ENCODE measurements around the gene CYBB. TPM values are rescaled to one million over a fixed set of nuclear protein-coding genes. Genes with fewer than 3 reads are reported as not detected.
A peak's percentile ranks its signal among the peaks of the same experiment; 100 is the strongest.

Gene CYBB
- total RNA-seq, 2 donors from 2014 or later = 31.4 to 67.5 TPM

- DNase-seq (ENCODE audit: low spot score) = no peak
- intact Hi-C loops (cut with DNase I) = no loop called here
Observed at GRCh38 chrX:37781081-37781480, 1.2 kb downstream of the CYBB start.

- intact Hi-C loops (cut with DNase I) = no loop called here
- no peak for DNase-seq (ENCODE audit: low spot score)
Observed at GRCh38 chrX:37781814-37782213, 2.0 kb downstream of the CYBB start.

DNA sequence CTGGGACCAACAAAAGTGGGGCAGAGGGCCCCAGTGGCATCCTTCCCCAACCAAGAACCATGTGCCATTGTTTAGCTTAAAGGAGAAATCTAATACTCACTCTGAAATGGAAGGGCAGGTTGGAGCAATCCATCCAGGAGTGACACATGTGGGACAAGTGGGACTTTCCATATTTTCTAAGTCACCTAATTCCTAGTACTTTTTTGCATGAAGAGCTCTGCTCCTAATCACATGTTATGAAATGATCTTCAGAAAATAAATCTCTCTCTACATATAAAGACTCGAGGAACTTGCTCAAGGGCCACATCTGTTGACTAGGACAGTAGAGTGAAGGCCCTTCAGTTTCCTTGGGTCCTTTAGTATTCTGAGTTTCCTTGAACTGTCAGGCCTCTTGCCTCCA is 2.5 kb downstream of the CYBB start:
- intact Hi-C loops (cut with DNase I) = no loop called here
- no peak for DNase-seq (ENCODE audit: low spot score)

GRCh38 chrX:37783305-37783704 is 3.4 kb downstream of the CYBB start:
- DNase-seq (ENCODE audit: low spot score) = no peak
- intact Hi-C loops (cut with DNase I) = no loop called here

GRCh38 chrX:37785569-37785968 is 5.7 kb downstream of the CYBB start:
- DNase-seq (ENCODE audit: low spot score) = no peak
- intact Hi-C loops (cut with DNase I) = no loop called here

DNA sequence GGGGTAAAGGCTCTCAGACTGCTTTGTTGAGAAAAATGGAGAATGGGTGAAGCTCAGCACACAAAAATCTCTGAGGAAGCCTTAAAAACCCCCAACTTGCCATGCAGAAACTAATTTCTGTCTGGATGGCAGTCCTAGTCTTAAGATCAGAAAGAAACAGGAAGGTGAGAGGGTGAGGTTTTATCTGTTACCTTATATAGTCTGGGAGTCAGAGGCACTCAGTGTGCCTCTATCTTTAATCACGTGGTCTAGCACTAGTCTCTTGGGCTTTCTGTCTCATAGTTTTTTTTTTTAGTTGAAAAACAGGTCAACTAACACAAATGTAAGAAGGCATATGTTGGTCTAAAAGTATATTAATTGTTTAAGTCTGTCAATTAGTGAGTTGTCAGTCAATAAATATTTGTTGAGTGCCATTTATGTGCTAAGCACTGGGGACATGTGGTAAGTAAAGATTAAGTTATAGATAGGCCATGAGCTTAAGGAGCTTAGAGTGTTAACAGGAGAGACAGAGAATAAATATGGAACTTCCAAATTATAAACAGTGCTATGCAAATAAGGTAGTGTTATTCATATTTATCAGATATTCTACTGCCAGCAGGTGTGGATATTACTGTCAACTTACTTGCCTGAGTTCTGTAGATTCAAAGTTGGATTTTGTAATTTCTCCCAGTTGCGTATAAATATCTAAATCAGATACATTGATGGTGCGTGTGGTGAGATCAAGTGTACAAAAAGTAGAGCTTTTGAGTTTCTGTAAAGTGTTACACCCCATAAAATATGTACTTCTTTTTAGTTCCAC is 7.0 kb downstream of the CYBB start:
- intact Hi-C loops (cut with DNase I) = no loop called here
- no peak for DNase-seq (ENCODE audit: low spot score)

DNA sequence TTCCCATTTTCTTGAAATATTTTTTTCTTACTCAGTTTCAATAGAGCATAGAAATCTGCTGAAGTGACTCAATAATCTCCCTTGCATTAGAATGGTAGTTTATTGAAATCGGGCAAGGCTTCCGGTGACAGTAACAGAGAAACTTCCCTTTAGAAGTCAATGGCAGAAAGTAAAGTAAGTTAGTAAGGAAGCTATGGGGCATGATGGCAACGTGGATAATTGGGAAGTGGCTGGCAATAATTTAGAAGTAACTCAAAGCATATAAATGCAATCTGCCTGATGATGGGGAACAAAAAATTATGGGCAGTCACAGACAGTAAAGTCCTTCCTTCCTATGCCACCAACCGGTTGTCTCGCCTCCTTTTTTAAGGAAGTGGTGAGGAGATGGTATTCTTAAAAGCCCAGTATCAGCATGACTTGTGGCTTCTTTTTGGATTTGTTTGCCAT is 7.6 kb downstream of the CYBB start:
- DNase-seq (ENCODE audit: low spot score) = no peak
- intact Hi-C loops (cut with DNase I) = no loop called here

DNA sequence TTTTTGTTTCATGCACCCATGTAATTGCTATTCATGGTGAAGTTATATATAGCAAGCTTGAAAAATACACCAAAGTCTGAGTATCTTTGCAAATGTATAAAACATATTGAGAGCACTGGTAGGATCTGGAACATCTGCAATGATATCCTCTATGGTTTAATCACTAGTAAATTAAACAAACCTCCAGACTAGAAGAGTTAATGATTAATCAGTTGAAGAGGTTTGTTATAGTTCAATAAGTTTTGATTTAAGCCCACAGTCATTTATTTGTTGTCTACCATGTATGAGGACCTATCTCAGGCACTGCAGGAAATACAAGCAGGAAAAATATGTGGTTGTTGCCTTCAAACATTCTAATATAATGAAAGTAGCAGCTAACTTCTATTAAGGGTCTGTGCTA is 16.5 kb downstream of the CYBB start:
- DNase-seq (ENCODE audit: low spot score) = no peak
- intact Hi-C loops (cut with DNase I) = no loop called here

DNA sequence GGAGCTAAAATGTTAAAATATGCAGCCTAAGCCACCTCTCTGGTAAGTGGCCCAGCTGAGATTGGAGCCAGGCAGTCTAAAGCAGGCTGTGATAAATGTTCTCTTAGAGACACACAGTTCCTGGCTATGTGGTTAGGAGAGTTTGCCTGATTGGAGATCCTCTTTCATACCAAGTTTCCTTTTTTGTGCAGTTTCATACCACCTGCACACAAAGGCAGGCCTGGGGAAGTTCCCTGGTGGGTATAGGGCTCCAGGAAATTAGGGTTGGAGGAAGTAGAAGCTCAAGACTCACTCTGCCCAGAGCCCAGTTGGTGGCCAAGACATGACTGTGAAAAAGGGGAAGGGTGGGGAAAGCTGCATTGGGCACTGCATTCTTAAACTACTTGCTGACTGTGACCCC is 16.9 kb downstream of the CYBB start:
- DNase-seq (ENCODE audit: low spot score) = peak; percentile 71
- intact Hi-C loops (cut with DNase I) = no loop called here

GRCh38 chrX:37799936-37800335 is 20.1 kb downstream of the CYBB start:
- no peak for DNase-seq (ENCODE audit: low spot score)
- intact Hi-C loops (cut with DNase I) = no loop called here

- intact Hi-C loops (cut with DNase I) = no loop called here
- DNase-seq (ENCODE audit: low spot score) = no peak
Observed at GRCh38 chrX:37800717-37801116, 20.9 kb downstream of the CYBB start.

- intact Hi-C loops (cut with DNase I) = no loop called here
- no peak for DNase-seq (ENCODE audit: low spot score)
Observed at GRCh38 chrX:37802028-37802427, 22.2 kb downstream of the CYBB start.

GRCh38 chrX:37803057-37803456 is 23.2 kb downstream of the CYBB start:
- no peak for DNase-seq (ENCODE audit: low spot score)
- intact Hi-C loops (cut with DNase I) = no loop called here

DNA sequence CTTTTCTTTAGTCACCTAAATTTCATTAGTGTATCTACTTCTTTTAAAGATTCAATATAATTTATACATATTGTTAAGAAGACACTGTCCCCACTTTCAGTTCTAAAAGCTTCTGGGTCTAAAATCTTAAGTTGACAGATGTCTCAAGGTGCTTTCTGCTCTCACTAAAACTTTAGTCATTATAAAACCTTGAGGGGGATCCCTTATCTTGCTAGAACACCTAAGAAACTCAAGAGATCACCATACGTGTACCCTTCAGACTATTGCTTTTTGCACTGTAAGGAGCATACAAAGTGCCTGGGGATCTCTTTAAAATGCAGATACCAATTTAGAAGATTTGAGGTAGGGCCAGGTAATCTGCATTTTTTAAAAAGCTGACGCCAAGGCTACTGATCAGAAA is 30.1 kb downstream of the CYBB start:
- intact Hi-C loops (cut with DNase I) = no loop called here
- no peak for DNase-seq (ENCODE audit: low spot score)

GRCh38 chrX:37812110-37812509 is 32.3 kb downstream of the CYBB start:
- no peak for DNase-seq (ENCODE audit: low spot score)
- intact Hi-C loops (cut with DNase I) = no loop called here

- intact Hi-C loops (cut with DNase I) = no loop called here
- no peak for DNase-seq (ENCODE audit: low spot score)
Observed at GRCh38 chrX:37813570-37813969, 33.7 kb downstream of the CYBB start.

- no peak for DNase-seq (ENCODE audit: low spot score)
- intact Hi-C loops (cut with DNase I) = no loop called here
Observed at GRCh38 chrX:37815366-37815765, 35.5 kb downstream of the CYBB start.

DNA sequence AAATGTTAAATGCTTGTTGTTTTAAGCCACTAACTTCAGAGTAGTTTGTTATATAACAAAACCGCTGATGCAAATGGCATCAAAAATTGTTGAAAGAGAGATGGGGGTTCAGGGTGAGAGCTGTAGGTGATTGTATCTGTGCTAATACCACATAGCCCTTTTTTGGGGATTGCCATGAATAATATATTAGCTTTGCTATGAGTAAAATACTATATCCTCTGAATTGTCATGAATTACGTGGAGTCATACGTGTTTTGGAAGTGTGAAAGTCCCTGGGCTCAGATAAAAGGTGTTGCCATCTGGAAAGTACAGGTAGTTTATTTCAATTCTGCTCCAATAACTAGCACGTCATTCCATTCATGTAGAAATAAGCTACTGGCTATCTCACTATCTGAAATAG is 36.9 kb downstream of the CYBB start:
- DNase-seq (ENCODE audit: low spot score) = no peak
- intact Hi-C loops (cut with DNase I) = no loop called here

- no peak for DNase-seq (ENCODE audit: low spot score)
- intact Hi-C loops (cut with DNase I) = no loop called here
Observed at GRCh38 chrX:37817176-37817575, 37.3 kb downstream of the CYBB start.

- no peak for DNase-seq (ENCODE audit: low spot score)
- intact Hi-C loops (cut with DNase I) = no loop called here
Observed at GRCh38 chrX:37817579-37817978, 37.7 kb downstream of the CYBB start.

DNA sequence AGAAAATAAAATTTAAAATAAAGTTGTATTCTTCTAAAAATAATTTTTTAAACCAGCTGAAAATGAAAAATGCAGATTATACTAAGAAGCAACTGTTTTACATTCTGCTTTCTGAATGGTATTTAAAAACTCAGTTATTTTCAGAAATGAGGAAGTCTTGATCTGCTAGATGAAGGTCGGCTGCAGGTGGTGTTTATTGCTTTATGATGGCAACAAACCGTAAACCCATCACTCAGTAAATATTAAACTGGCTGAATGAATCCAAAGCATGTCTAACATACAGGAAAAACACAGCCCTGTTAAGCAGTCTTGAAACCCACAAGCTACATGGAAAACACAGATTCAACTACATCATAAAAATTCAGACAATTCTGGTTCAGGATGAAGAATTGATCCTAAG is 38.2 kb downstream of the CYBB start:
- intact Hi-C loops (cut with DNase I) = no loop called here

DNA sequence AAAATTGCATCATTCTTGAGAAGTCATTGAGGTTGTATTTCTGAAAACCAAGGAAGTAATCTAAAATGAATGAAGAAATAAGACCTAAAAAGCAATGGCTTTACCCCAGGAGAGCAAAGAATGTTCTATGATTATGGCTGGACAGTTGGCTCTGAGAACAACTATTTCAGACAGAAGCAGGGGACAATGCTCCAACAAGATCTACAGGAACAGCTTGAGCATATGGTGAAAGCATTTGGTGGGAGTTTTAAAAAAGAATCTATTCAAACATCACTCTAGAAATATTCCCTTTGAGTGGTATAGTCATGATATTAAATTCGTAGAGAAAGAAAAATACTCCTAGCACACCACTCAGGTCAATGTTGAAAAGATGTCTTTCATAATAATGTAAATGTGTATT is 40.8 kb downstream of the CYBB start:
- DNase-seq (ENCODE audit: low spot score) = no peak
- intact Hi-C loops (cut with DNase I) = loop anchor here (10.0 kb wide), 2 partner anchors 66 to 76 kb away; no protein-coding TSS in a partner anchor

More for the DNA sequence above, 38.2 kb downstream of the CYBB start:
- DNase-seq (ENCODE audit: low spot score) = no peak

All from posterior vena cava (tissue), 2 donors.